OCI-LY7 (cell line): Measurements from ENCODE around the gene PDXK. TPM values are rescaled to one million over a fixed set of nuclear protein-coding genes. Genes with fewer than 3 reads are reported as not detected.

ENCODE experiments used
- BruUV-seq: library from RNA; stranded (reverse); fragments of 400-500 nt; replicated peaks from 2 replicates; lab custom pipeline; 2021; lab: Mats Ljungman, UMichigan
- CTCF ChIA-PET: fragments of 300-600 bp; sonication (Branson Sonifier 250); formaldehyde crosslinking; loops from one replicate; lab custom pipeline; 2022; ENCODE audit warnings: antibody characterized with exemption; ENCODE audit not compliant: unreplicated experiment; lab: Charles Lee
- POLR2A ChIA-PET: fragments of 300-600 bp; sonication (Branson Sonifier 250); formaldehyde crosslinking; loops from one replicate; lab custom pipeline; 2022; ENCODE audit warnings: antibody characterized with exemption; lab: Charles Lee
- DNase-seq: peaks from one replicate; pipeline ENCODE4 v3.0.0-alpha.2; 2015; ENCODE audit warnings: low spot score
- H2AFZ ChIP-seq: fragments of 200-600 bp; sonication (generic), shearing (Covaris generic); 2 replicates; pipeline ENCODE4 v1.6.1; 2014; ENCODE audit warnings: mild to moderate bottlenecking, antibody characterized with exemption, low read length, moderate library complexity
- H3K27ac ChIP-seq: fragments of 200-600 bp; sonication (generic); 2 replicates; pipeline ENCODE4 v1.5.1; 2014; ENCODE audit warnings: mixed run types, low read depth, mild to moderate bottlenecking, moderate library complexity, low read length, inconsistent platforms; ENCODE audit not compliant: poor library complexity, severe bottlenecking
- H3K36me3 ChIP-seq: fragments of 200-600 bp; sonication (generic); 2 replicates; pipeline ENCODE4 v1.6.1; 2014; ENCODE audit warnings: mild to moderate bottlenecking, antibody characterized with exemption, low read length, moderate library complexity, mixed read lengths; ENCODE audit not compliant: insufficient read depth
- H3K4me1 ChIP-seq: fragments of 200-600 bp; sonication (generic); 2 replicates; pipeline ENCODE4 v1.5.1; 2014; ENCODE audit warnings: mild to moderate bottlenecking, low read length; ENCODE audit not compliant: insufficient read depth, poor library complexity, severe bottlenecking
- H3K4me2 ChIP-seq: fragments of 200-600 bp; sonication (generic); 2 replicates; pipeline ENCODE4 v1.6.1; 2014; ENCODE audit warnings: mild to moderate bottlenecking, low read length
- H3K4me3 ChIP-seq: fragments of 200-600 bp; sonication (generic); 2 replicates; pipeline ENCODE4 v1.5.1; 2014; ENCODE audit warnings: mild to moderate bottlenecking, low read depth, low read length; ENCODE audit not compliant: poor library complexity, severe bottlenecking
- H3K79me2 ChIP-seq: fragments of 200-600 bp; sonication (generic); 2 replicates; pipeline ENCODE4 v1.6.1; 2016; ENCODE audit warnings: low read depth, mild to moderate bottlenecking, low read length, moderate library complexity, mixed read lengths; ENCODE audit not compliant: insufficient read depth
- H3K9me2 ChIP-seq: fragments of 200-600 bp; sonication (generic); 2 replicates; pipeline ENCODE4 v1.6.1; 2016; ENCODE audit warnings: mild to moderate bottlenecking, low read length, mixed read lengths; ENCODE audit not compliant: insufficient read depth
- H3K9me3 ChIP-seq: fragments of 200-600 bp; sonication (generic); 2 replicates; pipeline ENCODE4 v1.6.1; 2014; ENCODE audit warnings: mild to moderate bottlenecking, mixed run types, low read length, mixed read lengths
- H4K20me1 ChIP-seq: fragments of 200-600 bp; sonication (generic); 2 replicates; pipeline ENCODE4 v1.6.1; 2014; ENCODE audit warnings: mild to moderate bottlenecking, antibody characterized with exemption, low read length, moderate library complexity, mixed read lengths; ENCODE audit not compliant: insufficient read depth
- CTCF ChIP-seq: fragments of 200-600 bp; sonication (generic); conservative IDR thresholded peaks from 2 replicates; pipeline ENCODE4 v1.5.1; 2014; ENCODE audit warnings: mild to moderate bottlenecking, antibody characterized with exemption, low read length, moderate library complexity, mixed read lengths
- EZH2phosphoT487 ChIP-seq: fragments of 200-600 bp; sonication (generic); IDR thresholded peaks from 2 replicates; pipeline ENCODE4 v1.6.1; 2018; ENCODE audit warnings: low read depth, borderline replicate concordance, mild to moderate bottlenecking, mixed run types, antibody characterized with exemption, low read length, moderate library complexity, mixed read lengths
- intact Hi-C: fragments of 100-400 bp; cut with micrococcal nuclease; formaldehyde crosslinking; loops from one replicate; pipeline ENCODE4 v1.10.0; 2022; ENCODE audit not compliant: unreplicated experiment
- total RNA-seq, 2 experiments: library from RNA; depleted of rRNA in 1 of 2; stranded (reverse); fragments of >200 nt in 1 of 2; shearing (Covaris generic) in 1 of 2; gene quantifications; 2 replicates each; pipeline ENCODE4 v1.2.3, GENCODE V29; 2014 to 2022

The PDXK gene
- total RNA-seq, 2 experiments from 2014 or later: 32.8 to 67.0 TPM

- H3K9me2 ChIP-seq: no peaks in the 10 kb centered on the region
- no peak overlapping the region for H2AFZ ChIP-seq
- no peak overlapping the region for H3K27ac ChIP-seq
- no peak overlapping the region for H3K4me2 ChIP-seq
- H3K9me3 ChIP-seq: no peaks in the 10 kb centered on the region
- no peaks in the 10 kb centered on the region for H3K79me2 ChIP-seq
- no peaks in the 10 kb centered on the region for H4K20me1 ChIP-seq
- peaks cover 18% of the 10 kb centered on the region for H3K36me3 ChIP-seq
- no peak for TF ChIP-seq EZH2phosphoT487
- TF ChIP-seq CTCF: no peak
- CTCF ChIA-PET: no interaction called here
- DNase-seq: no peak
- peaks cover under 1% of the 10 kb centered on the region for H3K4me1 ChIP-seq
- intact Hi-C loops: no loop called here
- H3K4me3 ChIP-seq: no peak overlapping the region
- no TSS peak for BruUV-seq
- POLR2A ChIA-PET: interaction anchor here (0.6 kb wide), 1 partner anchor 11 kb away, joined by 3 read pairs; no protein-coding TSS in a partner anchor
Observed at GRCh38 chr21:43769325-43769958, 50.5 kb downstream of the PDXK start.

GRCh38 chr21:43770066-43770655 is 51.2 kb downstream of the PDXK start:
- POLR2A ChIA-PET: interaction anchor here (0.6 kb wide), 1 partner anchor 12 kb away, joined by 3 read pairs; no protein-coding TSS in a partner anchor
- no peaks in the 10 kb centered on the region for H3K9me2 ChIP-seq
- H3K27ac ChIP-seq: no peak overlapping the region
- TF ChIP-seq EZH2phosphoT487 (no peak), CTCF (no peak)
- H3K4me2 ChIP-seq: no peak overlapping the region
- H3K36me3 ChIP-seq: peaks cover 22% of the 10 kb centered on the region
- CTCF ChIA-PET: no interaction called here
- no peak for DNase-seq
- H3K9me3 ChIP-seq: no peaks in the 10 kb centered on the region
- no peak overlapping the region for H3K4me3 ChIP-seq
- no TSS peak for BruUV-seq
- intact Hi-C loops: loop anchor here (10.0 kb wide), 1 partner anchor 105 kb away; no protein-coding TSS in a partner anchor
- H2AFZ ChIP-seq: no peak overlapping the region
- no peaks in the 10 kb centered on the region for H4K20me1 ChIP-seq
- peaks cover 6% of the 10 kb centered on the region for H3K4me1 ChIP-seq
- no peaks in the 10 kb centered on the region for H3K79me2 ChIP-seq

- Histone ChIP-seq H3K36me3 (peaks cover 22% of the 10 kb centered on the region), H3K27ac (no peak overlapping the region), H4K20me1 (no peaks in the 10 kb centered on the region), H3K9me2 (no peaks in the 10 kb centered on the region), H3K79me2 (no peaks in the 10 kb centered on the region), H3K4me1 (peaks cover 10% of the 10 kb centered on the region), H3K4me2 (no peak overlapping the region), H3K4me3 (no peak overlapping the region), H2AFZ (no peak overlapping the region), H3K9me3 (no peaks in the 10 kb centered on the region)
- intact Hi-C loops: loop anchor here (10.0 kb wide), 1 partner anchor 106 kb away; no protein-coding TSS in a partner anchor
- CTCF ChIA-PET: no interaction called here
- no peak for TF ChIP-seq EZH2phosphoT487
- no peak for TF ChIP-seq CTCF
- no peak for DNase-seq
- POLR2A ChIA-PET: no interaction called here
- no TSS peak for BruUV-seq
Observed at GRCh38 chr21:43771199-43771675, 52.3 kb downstream of the PDXK start.
